ENCODE results near the gene BFSP2. TPM values are rescaled to one million over a fixed set of nuclear protein-coding genes. Genes with fewer than 3 reads are reported as not detected.

The BFSP2 gene
- total and polyA plus RNA-seq, 2 donors (not counting 1 experiment from before 2014, with no cell fraction given) = 0.60 to 1.6 TPM

- ChIA-PET POLR2A (interaction anchor here (0.6 to 1.7 kb wide), 3 partner anchors 11 to 29 kb away, joined by 4 to 13 read pairs (median 5); no protein-coding TSS in a partner anchor), CTCF (interaction anchor here (1.1 to 2.4 kb wide), 6 partner anchors 8 to 816 kb away, joined by 3 to 15 read pairs (median 6); no protein-coding TSS in a partner anchor)
- H3K4me1 ChIP-seq (ENCODE audit: control insufficient read depth in 2 of 2, insufficient read depth in 2 of 2, low read length in 2 of 2) = no peaks in the 10 kb centered on the region
- Mint-ChIP-seq H3K27me3 (peaks cover 18% of the 10 kb centered on the region), H3K4me3 (no peak overlapping the region), H3K27ac (no peak overlapping the region), H3K4me1 (peaks cover 4% of the 10 kb centered on the region), H3K9me3 (ENCODE audit: insufficient read depth) (no peaks in the 10 kb centered on the region)
- H2AFZ ChIP-seq (ENCODE audit: insufficient read depth, low read depth, low read length, poor library complexity, severe bottlenecking) = no peak overlapping the region
- intact Hi-C loops (cut with micrococcal nuclease) = no loop called here
- H4K20me1 ChIP-seq (ENCODE audit: control insufficient read depth, insufficient read depth, low read length, poor library complexity, severe bottlenecking) = no peaks in the 10 kb centered on the region
- no peaks in the 10 kb centered on the region for H3K79me2 ChIP-seq (ENCODE audit: control insufficient read depth, insufficient read depth, low read length)
- no peak overlapping the region for H3K27ac ChIP-seq (ENCODE audit: low read length in 2 of 2)
- H3K4me2 ChIP-seq (replicated peaks; ENCODE audit: low read depth, low read length, poor library complexity, severe bottlenecking) = no peak overlapping the region
- TF ChIP-seq CTCF (IDR thresholded peaks at IDR 0.05) (no peak), EZH2 (IDR thresholded peaks at IDR 0.05; ENCODE audit: borderline replicate concordance, insufficient read depth, low read depth, low read length, poor library complexity, severe bottlenecking) (no peak)
- H3K4me3 ChIP-seq (ENCODE audit: control extremely low read depth in 1 of 5, extremely low read depth in 1 of 5, insufficient read depth in 1 of 5, low read depth in 2 of 5, low read length in 4 of 5) = no peak overlapping the region
- H3K9me3 ChIP-seq (ENCODE audit: control extremely low read depth in 1 of 3, control insufficient read depth in 2 of 3, insufficient read depth in 1 of 3, low read length in 2 of 3) = peaks cover 0 to 4% (median 0%) of the 10 kb centered on the region in 3 donors
- WGBS (ENCODE audit: insufficient coverage) = 92% methylated on average over 1 of the region's 3 CpGs
- H3K9ac ChIP-seq (ENCODE audit: low read length) = no peak overlapping the region
- DNase-seq (no peak), ATAC-seq (ENCODE audit: low read depth) (no peak)
- H3K27me3 ChIP-seq (replicated peaks in 1 of 4; ENCODE audit: control extremely low read depth in 1 of 4, control insufficient read depth in 3 of 4, insufficient read depth in 4 of 4, low read length in 3 of 4) = peaks cover 0 to 24% (median 9%) of the 10 kb centered on the region in 4 experiments
- no peaks in the 10 kb centered on the region for H3K36me3 ChIP-seq (replicated peaks in 1 of 2; ENCODE audit: control extremely low read depth in 1 of 2, control insufficient read depth in 1 of 2, extremely low read depth in 1 of 2, insufficient read depth in 2 of 2, low read length in 1 of 2)
Observed at GRCh38 chr3:133457025-133457424, 57.2 kb downstream of the BFSP2 start.

DNA sequence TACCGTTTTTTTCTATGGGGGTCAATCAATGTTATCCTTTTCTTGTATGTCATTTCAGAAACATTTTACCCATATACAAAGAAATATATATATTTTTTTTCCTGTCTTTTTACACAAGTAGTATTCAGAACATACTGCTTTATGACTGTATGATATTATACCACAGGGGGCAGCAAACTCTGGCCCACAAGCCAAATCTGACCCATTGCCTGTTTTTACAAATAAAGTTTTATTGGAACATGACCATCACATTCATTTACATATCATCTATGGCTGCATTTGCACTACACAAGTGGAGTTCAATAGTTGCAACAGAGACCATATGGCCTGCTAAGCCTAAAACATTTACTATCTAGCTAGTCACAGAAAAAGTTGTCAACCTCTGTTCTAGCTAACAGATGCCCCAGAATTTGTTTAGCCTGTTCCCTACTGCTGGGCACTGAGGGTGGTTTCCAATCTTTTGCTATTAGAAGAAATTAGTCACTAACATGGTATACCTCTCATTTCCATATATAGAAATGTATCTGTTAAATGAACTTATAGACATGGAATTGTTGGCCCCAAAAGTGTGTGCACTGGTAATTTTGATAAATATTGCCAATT is 57.7 kb downstream of the BFSP2 start:
- H3K4me1 Mint-ChIP-seq = peaks cover 4% of the 10 kb centered on the region
- Histone ChIP-seq H3K79me2 (ENCODE audit: control insufficient read depth, insufficient read depth, low read length) (no peaks in the 10 kb centered on the region), H3K36me3 (replicated peaks in 1 of 2; ENCODE audit: control extremely low read depth in 1 of 2, control insufficient read depth in 1 of 2, extremely low read depth in 1 of 2, insufficient read depth in 2 of 2, low read length in 1 of 2) (no peaks in the 10 kb centered on the region), H2AFZ (ENCODE audit: insufficient read depth, low read depth, low read length, poor library complexity, severe bottlenecking) (no peak overlapping the region), H3K27ac (ENCODE audit: low read length in 2 of 2) (no peak overlapping the region), H3K4me1 (ENCODE audit: control insufficient read depth in 2 of 2, insufficient read depth in 2 of 2, low read length in 2 of 2) (no peaks in the 10 kb centered on the region), H3K4me3 (ENCODE audit: control extremely low read depth in 1 of 5, extremely low read depth in 1 of 5, insufficient read depth in 1 of 5, low read depth in 2 of 5, low read length in 4 of 5) (no peak overlapping the region), H3K4me2 (replicated peaks; ENCODE audit: low read depth, low read length, poor library complexity, severe bottlenecking) (no peak overlapping the region), H3K27me3 (replicated peaks in 1 of 4; ENCODE audit: control extremely low read depth in 1 of 4, control insufficient read depth in 3 of 4, insufficient read depth in 4 of 4, low read length in 3 of 4) (peaks cover 0 to 24% (median 8%) of the 10 kb centered on the region in 4 experiments), H3K9ac (ENCODE audit: low read length) (no peak overlapping the region), H3K9me3 (ENCODE audit: control extremely low read depth in 1 of 3, control insufficient read depth in 2 of 3, insufficient read depth in 1 of 3, low read length in 2 of 3) (peaks cover 0 to 4% (median 0%) of the 10 kb centered on the region in 3 donors), H4K20me1 (ENCODE audit: control insufficient read depth, insufficient read depth, low read length, poor library complexity, severe bottlenecking) (no peaks in the 10 kb centered on the region)
- H3K4me3 Mint-ChIP-seq = no peak overlapping the region
- DNase-seq (no peak), ATAC-seq (ENCODE audit: low read depth) (no peak)
- intact Hi-C loops (cut with micrococcal nuclease) = no loop called here
- H3K9me3 Mint-ChIP-seq (ENCODE audit: insufficient read depth) = no peaks in the 10 kb centered on the region
- WGBS (ENCODE audit: insufficient coverage) = no CpG with 5 or more reads among the region's 1 CpG
- TF ChIP-seq EZH2 (IDR thresholded peaks at IDR 0.05; ENCODE audit: borderline replicate concordance, insufficient read depth, low read depth, low read length, poor library complexity, severe bottlenecking) (no peak), CTCF (IDR thresholded peaks at IDR 0.05) (peak; percentile 33)
- H3K27me3 Mint-ChIP-seq = peaks cover 18% of the 10 kb centered on the region
- CTCF ChIA-PET = interaction anchor here (1.1 to 2.4 kb wide), 5 partner anchors 8 to 815 kb away, joined by 3 to 15 read pairs (median 7); no protein-coding TSS in a partner anchor
- H3K27ac Mint-ChIP-seq = no peak overlapping the region
- POLR2A ChIA-PET = interaction anchor here (0.6 kb wide), 1 partner anchor 26 kb away, joined by 4 read pairs; no protein-coding TSS in a partner anchor
